Neural cell (in vitro differentiated cells): ENCODE results near the gene EHD4.

Experiments
- CTCF ChIP-seq: fragments of 450-650 bp; IDR thresholded peaks from 2 replicates; pipeline ENCODE4 v1.5.1; 2014; ENCODE audit warnings: antibody characterized with exemption, mild to moderate bottlenecking, moderate library complexity; ENCODE audit not compliant: poor library complexity, severe bottlenecking
- EP300 ChIP-seq: fragments of 450-650 bp; conservative IDR thresholded peaks from 2 replicates; pipeline ENCODE4 v1.6.1; 2014; ENCODE audit warnings: antibody characterized with exemption, mild to moderate bottlenecking, moderate library complexity; ENCODE audit not compliant: poor library complexity, severe bottlenecking
- MXI1 ChIP-seq: fragments of 450-650 bp; conservative IDR thresholded peaks from 2 replicates; pipeline ENCODE4 v1.6.1; 2014; ENCODE audit warnings: antibody characterized with exemption, mild to moderate bottlenecking; ENCODE audit not compliant: poor library complexity, severe bottlenecking
- RAD21 ChIP-seq: fragments of 450-650 bp; conservative IDR thresholded peaks from 2 replicates; pipeline ENCODE4 v1.6.1; 2014; ENCODE audit warnings: antibody characterized with exemption, mild to moderate bottlenecking, moderate library complexity
- SMC3 ChIP-seq: fragments of 450-650 bp; conservative IDR thresholded peaks from 2 replicates; pipeline ENCODE4 v1.6.1; 2014; ENCODE audit warnings: antibody characterized with exemption, mild to moderate bottlenecking, moderate library complexity; ENCODE audit not compliant: poor library complexity

DNA sequence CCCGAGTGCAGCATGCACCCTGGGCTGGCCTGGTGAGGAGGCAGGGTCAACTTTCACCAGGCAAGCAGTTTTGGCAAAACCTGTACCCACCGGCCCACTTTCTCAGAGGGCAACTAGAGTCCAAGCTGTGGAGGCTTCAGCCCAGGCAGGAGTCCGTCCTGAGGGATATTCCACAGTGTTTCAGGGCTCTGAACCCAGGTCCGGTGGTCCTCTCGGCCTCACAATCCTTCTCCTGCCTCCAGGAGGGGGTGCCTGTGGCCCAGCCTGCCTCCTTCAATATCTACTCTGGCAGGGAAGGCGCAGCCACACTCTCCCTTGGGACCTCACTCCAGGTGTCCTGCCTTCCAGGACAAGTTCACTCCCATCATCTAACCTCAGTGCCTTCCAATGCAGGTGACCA is 44.6 kb upstream of the EHD4 start:
- no peak for TF ChIP-seq CTCF
- TF ChIP-seq EP300: no peak
- no peak for TF ChIP-seq SMC3
- no peak for TF ChIP-seq RAD21
- TF ChIP-seq MXI1: no peak
